Nephron (organoid): ENCODE data around the gene MED27.

Experiments used
- H3K27ac Mint-ChIP-seq, 3 experiments: 2 replicates each; pipeline ENCODE4 v1.8.0; 2020; ENCODE audit warnings: mixed read lengths in 3 of 3, mild to moderate bottlenecking in 2 of 3, moderate library complexity in 1 of 3
- H3K27me3 Mint-ChIP-seq: 2 replicates; pipeline ENCODE4 v1.8.0; 2021; ENCODE audit warnings: low read depth, mild to moderate bottlenecking, moderate library complexity, mixed read lengths
- H3K36me3 Mint-ChIP-seq: 2 replicates; pipeline ENCODE4 v1.8.0; 2020; ENCODE audit warnings: low read depth, mixed read lengths
- H3K4me1 Mint-ChIP-seq: 2 replicates; pipeline ENCODE4 v1.8.0; 2020; ENCODE audit warnings: mixed read lengths
- H3K4me3 Mint-ChIP-seq, 3 experiments: 2 replicates each; pipeline ENCODE4 v1.8.0; 2020; ENCODE audit warnings: mild to moderate bottlenecking in 3 of 3, mixed read lengths in 3 of 3, moderate library complexity in 2 of 3
- H3K9me3 Mint-ChIP-seq: 2 replicates; pipeline ENCODE4 v1.8.0; 2020; ENCODE audit warnings: mixed read lengths
- CTCF ChIP-seq, 3 experiments: fragments of 200-600 bp; sonication (generic); IDR thresholded peaks; one replicate each; pipeline ENCODE4 v1.5.0; 2021; ENCODE audit warnings: antibody characterized with exemption in 3 of 3; ENCODE audit not compliant: unreplicated experiment in 3 of 3

The MED27 gene

GRCh38 chr9:131960851-131961495 is 118.7 kb downstream of the MED27 start:
- no peaks in the 10 kb centered on the region for H3K27me3 Mint-ChIP-seq
- peaks cover 55% of the 10 kb centered on the region for H3K4me1 Mint-ChIP-seq

GRCh38 chr9:131960311-131960710 is 119.4 kb downstream of the MED27 start:
- H3K27ac Mint-ChIP-seq = peak overlapping the region in 2 of 3 experiments; percentile 9 to 26
- peaks cover 32% of the 10 kb centered on the region for H3K36me3 Mint-ChIP-seq
- no peak for TF ChIP-seq CTCF (IDR thresholded peaks at IDR 0.05; ENCODE audit: unreplicated experiment in 3 of 3)
- H3K27me3 Mint-ChIP-seq = no peaks in the 10 kb centered on the region
- no peaks in the 10 kb centered on the region for H3K9me3 Mint-ChIP-seq
- peaks cover 55% of the 10 kb centered on the region for H3K4me1 Mint-ChIP-seq
- no peak overlapping the region for H3K4me3 Mint-ChIP-seq

More at GRCh38 chr9:131960851-131961495, 118.7 kb downstream of the MED27 start:
- Mint-ChIP-seq H3K27ac (peak overlapping the region; percentile 7 to 26 (median 9)), H3K9me3 (no peaks in the 10 kb centered on the region), H3K36me3 (peaks cover 26% of the 10 kb centered on the region), H3K4me3 (no peak overlapping the region)
- TF ChIP-seq CTCF (IDR thresholded peaks at IDR 0.05; ENCODE audit: unreplicated experiment in 3 of 3) = no peak

- H3K4me3 Mint-ChIP-seq = no peak overlapping the region
- H3K27me3 Mint-ChIP-seq = no peaks in the 10 kb centered on the region
- H3K9me3 Mint-ChIP-seq = no peaks in the 10 kb centered on the region
- peaks cover 52% of the 10 kb centered on the region for H3K4me1 Mint-ChIP-seq
- no peak overlapping the region for H3K27ac Mint-ChIP-seq
- peaks cover 36% of the 10 kb centered on the region for H3K36me3 Mint-ChIP-seq
- TF ChIP-seq CTCF (IDR thresholded peaks at IDR 0.05; ENCODE audit: unreplicated experiment in 3 of 3) = no peak
Observed at GRCh38 chr9:131959887-131960286, 119.8 kb downstream of the MED27 start.

- Mint-ChIP-seq H3K4me1 (peaks cover 44% of the 10 kb centered on the region), H3K4me3 (no peak overlapping the region), H3K27me3 (no peaks in the 10 kb centered on the region), H3K9me3 (no peaks in the 10 kb centered on the region), H3K27ac (no peak overlapping the region), H3K36me3 (peaks cover 36% of the 10 kb centered on the region)
- no peak for TF ChIP-seq CTCF (IDR thresholded peaks at IDR 0.05; ENCODE audit: unreplicated experiment in 3 of 3)
Observed at GRCh38 chr9:131959056-131959455, 120.6 kb downstream of the MED27 start.

GRCh38 chr9:131954299-131954698 is 125.4 kb downstream of the MED27 start:
- no peak overlapping the region for H3K4me3 Mint-ChIP-seq
- peak in 1 of 3 experiments; percentile 24 for TF ChIP-seq CTCF (IDR thresholded peaks at IDR 0.05; ENCODE audit: unreplicated experiment in 3 of 3)
- H3K36me3 Mint-ChIP-seq = peaks cover 32% of the 10 kb centered on the region
- no peaks in the 10 kb centered on the region for H3K9me3 Mint-ChIP-seq
- no peak overlapping the region for H3K27ac Mint-ChIP-seq
- H3K4me1 Mint-ChIP-seq = no peaks in the 10 kb centered on the region
- no peaks in the 10 kb centered on the region for H3K27me3 Mint-ChIP-seq

- no peak overlapping the region for H3K27ac Mint-ChIP-seq
- no peaks in the 10 kb centered on the region for H3K27me3 Mint-ChIP-seq
- no peaks in the 10 kb centered on the region for H3K4me1 Mint-ChIP-seq
- peaks cover 22% of the 10 kb centered on the region for H3K36me3 Mint-ChIP-seq
- no peak overlapping the region for H3K4me3 Mint-ChIP-seq
- H3K9me3 Mint-ChIP-seq = no peaks in the 10 kb centered on the region
- TF ChIP-seq CTCF (IDR thresholded peaks at IDR 0.05; ENCODE audit: unreplicated experiment in 3 of 3) = no peak
Observed at GRCh38 chr9:131951905-131952304, 127.8 kb downstream of the MED27 start.
